BLaER1 treated with 17β-estradiol and CSF1 and Interleukin-3, amounts not matched to agents 10 nM and 100 nM (cell line): Measurements from ENCODE around the gene ELOVL5.

ENCODE experiments used
- H3K27ac ChIP-seq, 11 experiments: shearing (Covaris generic); formaldehyde crosslinking; 2 replicates each; pipeline ENCODE4 v1.8.1; 2022
- H3K27me3 ChIP-seq, 11 experiments: shearing (Covaris generic); formaldehyde crosslinking; 2 replicates each; pipeline ENCODE4 v1.8.1; 2022
- H3K36me3 ChIP-seq, 11 experiments: shearing (Covaris generic); formaldehyde crosslinking; 2 replicates each; pipeline ENCODE4 v1.8.1; 2022
- H3K4me1 ChIP-seq, 10 experiments: shearing (Covaris generic); formaldehyde crosslinking; 2 replicates each; pipeline ENCODE4 v1.8.1; 2022
- H3K4me2 ChIP-seq, 11 experiments: shearing (Covaris generic); formaldehyde crosslinking; 2 replicates each; pipeline ENCODE4 v1.8.1; 2022
- H3K4me3 ChIP-seq, 10 experiments: shearing (Covaris generic); formaldehyde crosslinking; 2 replicates each; pipeline ENCODE4 v1.8.1; 2022
- H3K9ac ChIP-seq, 11 experiments: shearing (Covaris generic); formaldehyde crosslinking; 2 replicates each; pipeline ENCODE4 v1.8.1; 2022
- H3K9me3 ChIP-seq, 11 experiments: shearing (Covaris generic); formaldehyde crosslinking; replicated peaks in 1 of 11; 2 replicates each; pipeline ENCODE4 v1.8.1; 2022
- H4K20me1 ChIP-seq, 11 experiments: shearing (Covaris generic); formaldehyde crosslinking; 2 replicates each; pipeline ENCODE4 v1.8.1; 2022
- Cebpa-rat ChIP-seq, 11 experiments: shearing (Covaris generic); IDR thresholded peaks; 2 replicates each; pipeline ENCODE4 v1.8.1; 2022

Gene ELOVL5

DNA sequence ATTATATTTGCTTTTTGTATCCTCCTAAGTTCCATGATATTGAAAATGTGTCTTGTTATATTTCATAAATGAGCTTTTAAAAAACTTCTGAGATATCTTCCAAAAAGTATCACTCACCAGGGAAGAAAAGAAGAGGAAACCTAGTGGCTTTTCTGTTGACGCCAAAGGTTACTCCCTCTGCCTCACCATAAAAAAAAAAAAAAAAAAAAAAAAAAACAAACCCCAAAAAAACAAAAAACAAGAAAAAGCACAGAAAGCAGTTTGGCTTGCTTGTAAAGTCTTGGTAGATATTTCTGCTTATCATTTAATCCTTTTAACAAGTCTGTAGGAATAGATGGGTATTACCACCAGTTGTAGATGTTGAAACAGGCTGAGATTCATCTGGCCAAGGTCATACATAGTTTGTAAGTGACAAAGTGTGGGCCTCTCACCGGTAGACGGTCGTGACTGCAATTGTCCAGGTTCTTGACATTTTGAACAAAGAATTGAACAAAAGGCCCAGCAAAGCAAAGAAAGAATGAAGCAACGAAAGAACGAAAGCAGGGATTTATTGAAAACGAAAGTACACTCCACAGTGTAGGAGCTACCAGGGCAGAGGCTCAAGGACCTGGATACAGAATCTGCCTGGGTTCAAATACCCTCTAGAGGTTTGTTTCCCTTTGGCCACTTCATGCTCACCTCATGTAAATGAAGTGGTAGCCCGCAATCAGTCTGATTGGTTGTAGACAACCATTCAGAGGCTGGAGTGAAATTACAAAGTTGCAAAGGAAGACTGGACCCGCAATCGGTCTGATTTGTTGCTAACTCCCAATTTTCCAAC, 11.6 kb upstream of the ELOVL5 start:
- H3K9me3 ChIP-seq = peaks cover 9 to 28% (median 22%) of the 10 kb centered on the region in 11 experiments
- H3K4me1 ChIP-seq = peaks cover 26 to 50% (median 45%) of the 10 kb centered on the region in 10 experiments
- H3K27ac ChIP-seq = peak overlapping the region; percentile 91 to 99 (median 97)
- no peaks in the 10 kb centered on the region for H4K20me1 ChIP-seq
- peak overlapping the region; percentile 82 to 98 (median 95) for H3K9ac ChIP-seq
- H3K27me3 ChIP-seq = no peaks in the 10 kb centered on the region
- H3K4me3 ChIP-seq = peak overlapping the region; percentile 60 to 75 (median 64)
- peaks cover 0 to 5% (median 0%) of the 10 kb centered on the region in 11 experiments; a peak in 1 of 22 replicates for H3K36me3 ChIP-seq
- H3K4me2 ChIP-seq = peak overlapping the region; percentile 72 to 98 (median 89)
- TF ChIP-seq Cebpa-rat (IDR thresholded peaks at IDR 0.05) = 0 out of 22 replicates have a peak, but pooled peaks of 1 of the 11 experiments have one; percentile 17

DNA sequence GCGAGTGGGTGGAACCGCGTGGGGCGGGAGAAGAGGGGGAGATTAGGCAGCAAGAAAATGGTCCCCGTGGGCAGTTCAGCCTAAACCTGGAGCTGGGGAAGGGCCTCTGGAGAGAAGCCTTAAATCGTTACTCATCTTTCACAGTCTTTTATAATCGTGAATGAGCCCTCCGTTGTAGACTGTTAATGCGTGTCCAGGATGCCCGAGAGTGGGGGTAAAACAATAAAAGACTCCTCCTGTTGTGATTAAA, 11.0 kb upstream of the ELOVL5 start:
- peak overlapping the region; percentile 91 to 99 (median 97) for H3K27ac ChIP-seq
- H3K9me3 ChIP-seq = peaks cover 8 to 24% (median 18%) of the 10 kb centered on the region in 11 experiments; a peak in 21 of 22 replicates
- no peak for TF ChIP-seq Cebpa-rat (IDR thresholded peaks at IDR 0.05)
- H4K20me1 ChIP-seq = no peaks in the 10 kb centered on the region
- H3K4me3 ChIP-seq = peak overlapping the region; percentile 60 to 75 (median 64)
- H3K36me3 ChIP-seq = peaks cover 0 to 5% (median 0%) of the 10 kb centered on the region in 11 experiments; a peak in 1 of 22 replicates
- H3K27me3 ChIP-seq = no peaks in the 10 kb centered on the region
- peaks cover 26 to 50% (median 45%) of the 10 kb centered on the region in 10 experiments for H3K4me1 ChIP-seq
- H3K9ac ChIP-seq = peak overlapping the region; percentile 82 to 98 (median 95)
- H3K4me2 ChIP-seq = peak overlapping the region; percentile 72 to 98 (median 89)

DNA sequence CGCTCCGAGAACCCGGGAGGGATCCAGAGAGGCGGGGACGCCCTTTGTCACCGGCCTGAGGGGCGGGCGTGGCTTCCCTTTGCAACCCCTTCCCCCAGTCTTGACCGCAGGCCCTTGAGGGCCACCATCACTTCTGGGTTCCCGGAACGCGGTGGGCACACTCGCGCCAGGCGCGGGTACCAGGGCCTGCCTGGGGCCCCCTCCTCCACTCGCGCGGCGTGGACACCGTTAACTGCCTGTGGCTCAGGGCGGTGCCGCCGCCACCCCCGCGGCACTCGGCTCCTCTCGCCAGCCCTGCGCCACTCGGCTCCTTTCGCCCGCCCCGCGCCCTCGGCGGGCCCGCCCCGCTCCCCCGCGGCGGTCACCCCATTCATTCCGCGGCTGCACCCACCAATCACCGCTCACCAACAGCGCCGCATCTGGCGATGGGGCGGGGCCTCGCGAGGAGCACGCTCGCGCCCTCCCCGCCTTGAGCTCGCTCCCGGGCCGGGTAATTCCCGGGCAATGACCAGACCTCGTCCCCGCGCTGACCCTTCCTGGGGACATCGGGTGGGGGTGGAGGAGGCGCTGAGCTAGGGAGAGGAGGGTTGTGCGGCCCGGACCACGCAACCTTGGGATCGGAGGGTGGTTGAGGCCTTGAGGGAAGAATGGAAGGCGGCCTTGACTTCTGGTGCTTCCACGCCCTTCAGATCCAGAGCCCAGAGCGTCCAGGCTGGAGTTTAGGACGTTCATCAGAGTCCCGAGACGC, 10.5 kb upstream of the ELOVL5 start:
- Histone ChIP-seq H3K9me3 (peaks cover 8 to 21% (median 16%) of the 10 kb centered on the region in 11 experiments; a peak in 21 of 22 replicates), H3K9ac (peak overlapping the region; percentile 82 to 98 (median 95)), H3K4me1 (peaks cover 26 to 50% (median 45%) of the 10 kb centered on the region in 10 experiments), H4K20me1 (no peaks in the 10 kb centered on the region), H3K27ac (peak overlapping the region; percentile 91 to 99 (median 97)), H3K4me2 (peak overlapping the region; percentile 72 to 98 (median 89)), H3K36me3 (peaks cover 0 to 5% (median 0%) of the 10 kb centered on the region in 11 experiments; a peak in 1 of 22 replicates), H3K27me3 (no peaks in the 10 kb centered on the region), H3K4me3 (peak overlapping the region; percentile 60 to 75 (median 64))
- no peak for TF ChIP-seq Cebpa-rat (IDR thresholded peaks at IDR 0.05)

DNA sequence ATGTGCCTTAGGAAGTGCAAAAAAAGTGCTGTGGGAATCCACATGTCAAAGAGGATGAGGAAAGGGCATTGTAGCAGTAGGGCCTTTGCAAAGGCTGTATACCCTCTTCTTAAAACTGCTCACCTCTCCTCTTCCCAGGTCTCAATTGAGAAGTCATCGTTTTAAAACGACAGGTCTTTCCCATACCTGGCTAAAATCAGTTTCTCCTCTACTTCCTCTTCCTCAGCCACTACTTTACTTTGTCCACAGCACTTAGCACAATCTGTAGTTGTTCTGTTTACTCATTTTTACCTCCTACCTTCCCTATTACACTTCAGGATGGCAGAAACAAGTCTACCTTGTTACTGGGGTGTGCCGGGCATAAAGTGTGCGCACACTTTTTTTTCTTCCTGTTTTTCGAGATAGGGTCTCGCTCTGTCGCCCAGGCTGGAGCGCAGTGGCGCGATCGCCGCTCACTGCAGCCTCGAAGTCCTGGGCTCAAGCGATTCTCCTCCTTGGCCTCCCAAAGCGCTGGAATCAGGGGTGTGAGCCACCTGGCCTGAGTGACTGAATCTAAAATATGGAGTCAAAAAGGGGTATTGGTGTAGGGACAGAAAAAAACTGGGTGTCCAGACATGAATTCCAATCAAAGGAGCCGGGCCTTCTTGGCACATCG, 9.8 kb upstream of the ELOVL5 start:
- Histone ChIP-seq H3K27ac (peak overlapping the region; percentile 91 to 99 (median 97)), H3K4me3 (peak overlapping the region; percentile 60 to 75 (median 64)), H3K4me2 (peak overlapping the region; percentile 72 to 98 (median 89))

DNA sequence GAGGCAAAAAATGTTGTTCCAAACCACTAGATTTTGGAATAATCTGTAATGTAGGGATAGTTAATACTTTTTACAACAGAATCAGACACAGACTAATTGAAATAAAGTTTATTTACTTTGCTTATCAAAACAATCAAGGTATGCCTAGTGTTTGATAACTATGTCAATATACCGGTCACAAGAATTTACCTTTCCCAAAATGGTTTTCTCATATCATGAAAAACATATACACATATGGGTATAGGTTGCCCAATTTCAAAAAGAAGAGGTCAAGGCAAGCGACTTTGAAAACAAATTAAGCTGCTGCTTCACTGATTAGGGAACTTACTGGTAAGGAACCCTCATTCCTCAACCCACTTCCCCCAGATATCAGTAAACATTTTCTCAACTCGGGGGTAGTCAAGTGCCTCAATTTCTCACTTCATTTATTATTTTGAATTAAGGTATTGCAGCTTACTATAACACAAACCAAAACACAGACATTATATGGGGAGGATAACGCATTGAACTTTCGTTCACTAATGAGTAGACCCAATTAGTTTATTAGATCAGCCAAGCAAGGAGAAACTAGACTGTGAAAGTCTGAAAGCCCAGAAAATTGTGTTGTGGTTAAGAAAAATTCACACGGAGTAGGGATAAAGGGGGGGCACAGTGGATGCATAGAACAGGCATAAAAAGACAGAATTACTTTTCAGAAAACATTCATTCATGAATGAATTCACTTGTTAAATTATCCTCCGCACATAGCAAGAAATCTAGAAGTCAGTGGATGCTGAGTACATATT, 9.0 kb upstream of the ELOVL5 start:
- Histone ChIP-seq H3K4me1 (peaks cover 26 to 49% (median 45%) of the 10 kb centered on the region in 10 experiments), H4K20me1 (no peaks in the 10 kb centered on the region), H3K27ac (peak overlapping the region in 6 of 11 experiments; percentile 93 to 99 (median 98); a peak in 11 of 22 replicates), H3K27me3 (no peaks in the 10 kb centered on the region), H3K9me3 (peaks cover 0 to 7% (median 3%) of the 10 kb centered on the region in 11 experiments; a peak in 11 of 22 replicates), H3K36me3 (no peaks in the 10 kb centered on the region), H3K9ac (peak overlapping the region in 9 of 11 experiments; percentile 82 to 98 (median 95); a peak in 14 of 22 replicates), H3K4me2 (peak overlapping the region; percentile 72 to 98 (median 89)), H3K4me3 (peak overlapping the region in 3 of 10 experiments; percentile 62 to 75 (median 62); a peak in 4 of 20 replicates)
- TF ChIP-seq Cebpa-rat (IDR thresholded peaks at IDR 0.05) = no peak

More for the DNA sequence above, 9.8 kb upstream of the ELOVL5 start:
- Histone ChIP-seq H3K9me3 (peaks cover 4 to 14% (median 11%) of the 10 kb centered on the region in 11 experiments; a peak in 21 of 22 replicates), H3K36me3 (peaks cover 0 to 3% (median 0%) of the 10 kb centered on the region in 11 experiments; a peak in 1 of 22 replicates), H3K9ac (peak overlapping the region; percentile 82 to 98 (median 95)), H3K27me3 (no peaks in the 10 kb centered on the region), H3K4me1 (peaks cover 26 to 50% (median 45%) of the 10 kb centered on the region in 10 experiments), H4K20me1 (no peaks in the 10 kb centered on the region)
- TF ChIP-seq Cebpa-rat (IDR thresholded peaks at IDR 0.05) = no peak

DNA sequence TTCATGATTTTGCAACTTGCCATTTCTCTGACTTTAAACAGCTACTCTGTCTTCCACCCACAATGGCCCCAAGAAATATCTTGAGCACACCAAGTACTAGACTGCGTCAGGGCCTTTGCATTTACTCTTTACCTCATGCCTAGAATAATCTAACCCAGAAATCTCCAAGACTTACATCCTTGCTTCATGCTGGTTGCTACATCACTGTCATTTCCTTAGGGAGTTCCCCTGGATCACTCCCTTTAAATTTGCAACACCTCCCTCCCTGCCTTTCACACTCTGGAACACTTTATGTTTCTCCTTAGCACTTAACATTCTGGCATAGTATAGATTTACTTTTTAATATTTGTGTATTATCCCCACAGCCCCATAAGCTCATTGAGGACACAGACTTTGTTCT, 4.9 kb upstream of the ELOVL5 start:
- no peak for TF ChIP-seq Cebpa-rat (IDR thresholded peaks at IDR 0.05)
- Histone ChIP-seq H3K4me3 (no peak overlapping the region), H3K27me3 (no peaks in the 10 kb centered on the region), H3K4me1 (peaks cover 8 to 27% (median 20%) of the 10 kb centered on the region in 10 experiments), H3K4me2 (no peak overlapping the region), H3K9me3 (no peaks in the 10 kb centered on the region), H3K27ac (no peak overlapping the region), H3K36me3 (no peaks in the 10 kb centered on the region), H3K9ac (no peak overlapping the region), H4K20me1 (no peaks in the 10 kb centered on the region)

DNA sequence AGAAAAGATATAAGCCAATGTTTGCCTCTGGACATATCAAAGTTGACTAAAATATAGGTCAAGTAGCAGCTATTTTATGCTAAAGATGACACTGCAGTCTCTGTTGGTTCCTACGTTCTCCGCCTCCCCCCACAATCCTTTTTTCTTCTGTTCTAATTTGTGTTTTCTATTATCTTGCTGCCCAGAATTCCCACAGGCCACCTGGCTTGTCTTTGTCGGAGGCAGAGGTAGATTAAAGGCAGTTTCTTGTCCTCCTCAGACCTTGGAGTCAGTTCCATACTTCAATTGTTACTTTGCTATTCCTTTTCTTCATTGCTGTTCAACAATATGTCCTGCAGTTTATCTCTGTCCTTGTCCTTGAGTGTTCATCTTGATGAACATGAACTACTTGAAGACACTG, 3.6 kb upstream of the ELOVL5 start:
- H3K9ac ChIP-seq = no peak overlapping the region
- H3K36me3 ChIP-seq = no peaks in the 10 kb centered on the region
- H3K4me1 ChIP-seq = peaks cover 0 to 16% (median 9%) of the 10 kb centered on the region in 10 experiments; a peak in 14 of 20 replicates
- no peak overlapping the region for H3K27ac ChIP-seq
- no peaks in the 10 kb centered on the region for H3K9me3 ChIP-seq
- no peaks in the 10 kb centered on the region for H3K27me3 ChIP-seq
- H3K4me2 ChIP-seq = no peak overlapping the region
- TF ChIP-seq Cebpa-rat (IDR thresholded peaks at IDR 0.05) = no peak
- no peak overlapping the region for H3K4me3 ChIP-seq
- peaks cover 0 to 12% (median 10%) of the 10 kb centered on the region in 11 experiments; a peak in 18 of 22 replicates for H4K20me1 ChIP-seq
